LoVo (cell line): Measurements from ENCODE around the gene CNRIP1.
A peak's percentile ranks its signal among the peaks of the same experiment; 100 is the strongest.

Source experiments
- DNase-seq: peaks from one replicate; pipeline ENCODE4 v3.0.0-alpha.2; 2016; ENCODE audit warnings: low spot score

CNRIP1 gene

DNA sequence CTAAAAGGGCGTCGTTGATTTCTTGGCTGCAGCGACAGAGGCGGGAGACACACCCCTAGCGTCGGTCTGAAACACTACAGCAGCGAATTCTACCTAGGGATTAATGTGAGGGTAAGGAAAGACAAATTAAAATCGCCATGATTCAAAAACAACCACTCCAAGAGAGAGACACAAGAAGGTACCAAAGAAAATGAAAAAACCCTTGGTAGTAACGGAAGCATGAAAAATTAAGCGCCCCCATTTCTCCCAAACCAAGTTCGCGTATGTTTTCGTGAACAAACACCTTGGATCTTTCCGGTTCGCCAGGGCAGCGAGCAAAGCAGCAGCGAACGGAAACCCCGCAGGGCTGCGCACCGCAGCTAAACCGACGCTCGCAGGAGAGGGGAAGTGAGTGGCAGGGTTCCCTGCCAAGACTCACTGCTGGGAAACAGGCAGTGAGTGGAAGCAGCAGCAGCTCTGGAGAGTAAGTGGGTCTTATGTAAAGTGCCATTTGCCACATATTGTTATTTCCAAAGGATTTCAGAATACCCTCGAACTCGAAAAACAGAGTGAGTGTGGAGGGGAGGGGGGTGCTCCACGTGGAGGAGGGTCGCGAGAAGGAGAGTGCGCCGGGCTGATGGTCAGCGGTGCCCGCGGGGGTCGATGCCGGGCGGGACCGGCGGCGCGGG is 68.4 kb downstream of the CNRIP1 start:
- peak; percentile 86 for DNase-seq

DNA sequence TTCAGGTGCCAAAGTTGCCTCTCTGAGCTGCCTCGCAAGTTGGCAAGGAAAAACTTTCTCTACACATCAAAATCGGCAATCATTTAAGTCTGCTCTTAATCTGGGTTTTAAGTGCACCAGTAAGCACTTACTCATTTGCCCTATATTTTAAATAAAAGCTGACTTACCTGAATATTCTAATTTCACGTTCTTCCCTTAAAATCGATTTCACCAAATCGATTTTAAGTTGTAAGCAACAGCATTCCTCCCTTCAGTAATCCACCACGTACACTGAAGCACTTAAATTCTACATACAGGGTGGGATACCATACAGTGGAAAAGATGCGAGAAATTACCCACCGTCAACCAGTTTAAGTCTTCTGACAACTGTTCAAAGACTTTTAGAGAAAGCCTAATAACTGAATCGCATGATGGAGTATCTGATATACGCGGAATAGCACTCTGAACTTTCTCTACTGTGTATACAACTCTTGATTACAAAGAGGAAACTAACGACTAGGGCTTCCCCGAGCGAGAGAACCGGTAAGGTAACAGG is 69.0 kb downstream of the CNRIP1 start:
- DNase-seq: no peak

DNA sequence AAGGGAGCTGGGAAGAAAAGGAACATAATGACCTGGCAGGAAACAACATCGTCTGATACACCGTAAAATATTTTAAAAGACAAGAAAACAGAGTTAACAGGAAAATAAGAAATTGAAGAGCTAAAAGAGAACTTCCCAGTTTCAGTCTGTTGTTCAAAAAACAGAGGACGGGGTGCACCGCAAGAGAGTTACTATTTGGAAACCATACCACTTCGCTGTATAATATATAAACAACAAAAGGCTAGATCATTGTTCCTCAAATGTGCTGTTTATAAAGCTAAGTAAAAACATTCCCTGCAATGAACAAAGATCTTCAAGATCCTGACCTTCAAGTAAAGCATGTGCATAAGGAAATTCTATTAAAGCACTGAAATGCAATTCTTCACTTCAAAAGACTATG is 69.6 kb downstream of the CNRIP1 start:
- DNase-seq: no peak

DNA sequence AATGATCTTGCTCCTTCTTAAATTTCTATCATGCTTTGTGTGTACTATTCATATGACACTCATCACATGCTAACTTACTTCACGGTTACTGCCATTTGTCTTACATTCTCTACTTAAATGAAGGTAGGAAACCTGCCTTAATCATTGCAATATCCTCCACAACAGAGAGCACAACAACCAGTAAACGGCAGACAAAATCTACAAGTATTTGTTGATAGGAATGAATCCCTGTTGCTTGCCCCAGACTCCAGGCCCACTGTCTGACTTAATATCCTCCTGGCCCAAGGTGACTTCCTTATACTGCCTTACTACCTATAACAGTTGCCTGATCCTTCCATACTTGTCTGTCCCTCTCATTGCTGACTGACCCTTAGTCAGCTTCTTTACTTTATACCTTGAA is 70.9 kb downstream of the CNRIP1 start:
- DNase-seq: no peak

DNA sequence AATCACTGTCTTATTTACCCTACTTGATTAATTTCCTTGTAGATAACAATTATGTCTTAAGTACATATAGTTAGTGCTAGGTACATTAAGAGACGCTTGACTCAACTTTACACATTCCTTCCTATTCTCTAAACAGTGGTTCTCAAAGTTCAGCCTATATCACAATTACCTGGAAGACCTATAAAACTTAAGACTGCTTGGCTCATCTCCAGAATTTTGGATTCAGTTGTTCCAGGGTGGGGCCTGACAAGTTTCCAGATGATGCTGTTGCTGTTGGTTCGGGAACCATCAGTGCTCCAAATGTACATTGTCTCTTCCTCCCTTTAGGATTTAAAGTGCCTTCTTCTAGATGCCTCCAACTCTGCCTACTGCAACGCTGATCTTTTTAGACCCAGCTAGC is 71.4 kb downstream of the CNRIP1 start:
- no peak for DNase-seq

DNA sequence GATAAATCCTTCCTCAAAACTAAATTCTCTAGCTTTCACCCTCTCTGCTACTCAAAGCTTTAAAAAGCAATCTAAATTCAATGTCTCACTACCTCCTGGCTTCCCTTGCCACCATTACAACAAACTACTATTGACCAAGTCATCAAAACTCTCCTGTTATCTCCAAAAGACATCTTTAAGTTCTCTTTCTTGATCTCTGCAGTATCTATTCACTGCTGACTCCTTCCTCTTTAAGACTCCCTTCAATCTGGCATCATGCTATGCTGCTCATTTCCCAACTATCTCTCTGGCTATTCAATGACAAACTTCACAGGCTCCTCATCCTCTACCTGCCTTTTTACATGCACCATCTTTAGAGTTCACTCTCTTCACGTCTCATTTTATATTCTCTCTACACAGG is 73.4 kb downstream of the CNRIP1 start:
- no peak for DNase-seq

DNA sequence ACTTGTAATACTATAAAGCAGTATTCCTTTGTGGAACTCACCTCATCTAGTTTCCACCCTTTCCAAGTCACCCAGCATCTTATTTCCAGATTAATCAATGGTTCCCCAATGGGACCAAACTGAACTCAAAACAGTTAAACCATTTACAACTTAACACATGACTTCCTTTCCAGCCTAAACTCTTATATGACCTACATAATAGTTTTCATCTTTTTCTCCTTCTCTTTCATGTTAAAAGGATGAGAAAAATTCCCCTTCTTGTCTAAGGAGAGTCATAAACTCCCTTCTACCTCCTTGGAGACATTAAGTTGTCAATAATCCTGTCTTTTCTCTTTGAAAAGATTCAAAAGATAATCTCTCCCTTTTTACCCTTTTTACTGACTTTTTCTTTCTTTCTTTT is 74.1 kb downstream of the CNRIP1 start:
- no peak for DNase-seq

DNA sequence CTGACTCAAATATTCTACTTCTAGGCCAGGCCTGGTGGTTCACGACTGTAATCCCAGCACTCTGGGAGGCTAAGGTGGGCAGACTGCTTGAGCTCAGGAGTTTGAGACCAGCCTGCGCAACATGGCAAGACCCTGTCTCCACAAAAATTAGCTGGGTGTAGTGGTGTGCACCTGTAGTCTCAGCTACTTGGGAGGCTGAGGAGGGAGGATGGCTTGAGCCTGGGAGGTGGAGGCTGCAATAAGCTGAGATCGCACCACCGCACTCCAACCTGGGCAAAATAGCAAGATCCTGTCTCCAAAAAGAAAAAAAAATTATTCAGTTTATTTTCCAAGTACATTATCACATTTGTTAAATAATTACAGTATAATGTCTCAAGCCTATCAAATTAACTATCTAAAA is 74.7 kb downstream of the CNRIP1 start:
- no peak for DNase-seq

DNA sequence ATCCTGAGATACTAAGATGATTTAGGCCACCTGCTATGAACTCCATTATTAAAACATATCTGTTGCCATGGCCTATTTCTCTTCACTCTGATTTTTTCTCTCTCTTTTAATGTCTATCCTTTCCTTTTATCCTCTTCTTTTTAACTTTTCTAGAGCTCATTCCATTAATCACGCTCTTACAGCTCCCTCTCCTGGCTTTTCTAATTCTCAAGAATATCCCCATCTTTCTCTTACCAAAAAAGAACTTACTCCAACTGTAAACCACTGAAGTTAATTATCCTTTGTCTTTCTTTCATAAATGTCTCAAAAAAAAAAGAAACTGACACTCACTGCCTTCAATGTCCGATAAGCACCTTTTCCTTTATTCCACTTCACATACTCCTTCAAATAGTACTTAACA is 75.3 kb downstream of the CNRIP1 start:
- no peak for DNase-seq
